Stomach smooth muscle (tissue), 2 donors: ENCODE results near the gene PTPRN2.

ENCODE experiments used
- H3K27ac ChIP-seq: one replicate; pipeline ENCODE4 v1.7.0; 2013; ENCODE audit warnings: mild to moderate bottlenecking, low read length, inconsistent platforms
- H3K27me3 ChIP-seq, 2 donors: one replicate each; pipeline ENCODE4 v1.7.0; 2013; ENCODE audit warnings: low read length in 2 of 2; ENCODE audit not compliant: insufficient read depth in 2 of 2, control insufficient read depth in 1 of 2
- H3K36me3 ChIP-seq, 2 donors: one replicate each; pipeline ENCODE4 v1.7.0; 2013; ENCODE audit warnings: low read length in 2 of 2; ENCODE audit not compliant: control insufficient read depth in 2 of 2, insufficient read depth in 2 of 2
- H3K4me1 ChIP-seq: one replicate; pipeline ENCODE4 v1.7.0; 2013; ENCODE audit warnings: low read length; ENCODE audit not compliant: control insufficient read depth, insufficient read depth
- H3K4me3 ChIP-seq, 2 donors: one replicate each; pipeline ENCODE4 v1.7.0; 2013; ENCODE audit warnings: low read length in 2 of 2
- H3K9ac ChIP-seq, 2 donors: one replicate each; pipeline ENCODE4 v1.7.0; 2013; ENCODE audit warnings: low read length in 2 of 2, mild to moderate bottlenecking in 1 of 2
- H3K9me3 ChIP-seq, 2 donors: one replicate each; pipeline ENCODE4 v1.7.0; 2013; ENCODE audit warnings: low read length in 2 of 2; ENCODE audit not compliant: control insufficient read depth in 2 of 2
- donor health status: healthy.
- donor health status: Pancreatic carcinoma.

PTPRN2 gene

DNA sequence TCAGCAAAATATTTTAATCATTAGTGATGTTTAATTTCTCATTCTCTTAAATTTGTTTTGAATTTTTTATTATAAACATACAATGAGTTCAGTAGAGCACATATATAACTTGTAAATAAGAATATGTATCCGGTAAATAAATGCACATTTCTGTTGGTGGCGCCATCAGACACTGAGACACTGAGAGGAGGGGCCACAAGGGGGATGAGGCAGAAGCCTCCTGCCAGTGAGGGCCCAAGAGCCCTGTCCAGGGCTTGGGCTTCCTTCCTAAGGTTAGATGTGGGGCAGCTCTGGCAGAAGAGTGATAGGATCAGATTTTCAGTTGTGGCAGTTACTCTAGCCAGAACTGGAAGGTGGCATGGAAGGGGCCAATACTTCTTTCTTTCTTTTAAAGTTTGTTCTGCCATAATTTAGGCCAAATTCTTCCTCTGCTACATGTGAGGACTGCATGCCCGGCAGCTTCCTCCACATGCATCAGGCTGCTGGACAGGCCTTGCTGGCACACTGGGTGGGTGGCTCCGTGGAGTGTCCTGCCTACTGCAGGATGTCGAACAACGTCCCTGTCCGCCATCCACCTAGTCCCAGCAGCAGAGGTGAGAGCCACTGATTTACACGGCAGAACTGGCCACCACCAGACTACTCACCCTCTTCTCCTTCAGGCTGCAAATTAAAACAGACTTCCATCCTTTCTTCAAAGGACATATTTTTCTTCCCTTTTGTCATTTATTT is 13.2 kb downstream of the PTPRN2 start:
- Histone ChIP-seq H3K9ac (no peak overlapping the region), H3K27ac (no peak overlapping the region), H3K4me3 (no peak overlapping the region), H3K9me3 (no peaks in the 10 kb centered on the region), H3K36me3 (no peaks in the 10 kb centered on the region), H3K4me1 (no peaks in the 10 kb centered on the region), H3K27me3 (peaks cover 5 to 12% of the 10 kb centered on the region in 2 donors)

DNA sequence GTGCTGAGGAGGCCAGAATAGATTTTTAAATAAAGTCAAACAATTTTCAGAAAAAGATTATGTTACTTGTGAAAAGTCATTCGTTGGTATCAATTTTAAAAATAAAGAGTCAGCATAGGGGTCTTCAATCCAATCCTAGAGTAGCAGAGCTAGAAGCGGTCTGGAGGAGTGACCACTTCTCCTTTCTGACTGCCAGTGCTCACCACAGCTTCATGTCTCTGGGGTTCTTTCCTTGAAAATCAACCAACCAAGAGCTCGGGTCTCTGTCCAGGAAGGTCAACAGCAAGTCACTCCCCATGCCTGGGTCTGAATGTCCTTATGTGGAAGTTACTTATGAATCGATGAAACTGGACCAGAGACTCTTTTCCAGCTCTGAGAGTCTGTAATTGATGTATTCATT is 14.3 kb downstream of the PTPRN2 start:
- no peaks in the 10 kb centered on the region for H3K4me1 ChIP-seq
- H3K27ac ChIP-seq, result no peak overlapping the region
- H3K9me3 ChIP-seq, result no peaks in the 10 kb centered on the region
- H3K9ac ChIP-seq, result no peak overlapping the region
- no peak overlapping the region for H3K4me3 ChIP-seq
- no peaks in the 10 kb centered on the region for H3K36me3 ChIP-seq
- peaks cover 10 to 21% of the 10 kb centered on the region in 2 donors for H3K27me3 ChIP-seq

DNA sequence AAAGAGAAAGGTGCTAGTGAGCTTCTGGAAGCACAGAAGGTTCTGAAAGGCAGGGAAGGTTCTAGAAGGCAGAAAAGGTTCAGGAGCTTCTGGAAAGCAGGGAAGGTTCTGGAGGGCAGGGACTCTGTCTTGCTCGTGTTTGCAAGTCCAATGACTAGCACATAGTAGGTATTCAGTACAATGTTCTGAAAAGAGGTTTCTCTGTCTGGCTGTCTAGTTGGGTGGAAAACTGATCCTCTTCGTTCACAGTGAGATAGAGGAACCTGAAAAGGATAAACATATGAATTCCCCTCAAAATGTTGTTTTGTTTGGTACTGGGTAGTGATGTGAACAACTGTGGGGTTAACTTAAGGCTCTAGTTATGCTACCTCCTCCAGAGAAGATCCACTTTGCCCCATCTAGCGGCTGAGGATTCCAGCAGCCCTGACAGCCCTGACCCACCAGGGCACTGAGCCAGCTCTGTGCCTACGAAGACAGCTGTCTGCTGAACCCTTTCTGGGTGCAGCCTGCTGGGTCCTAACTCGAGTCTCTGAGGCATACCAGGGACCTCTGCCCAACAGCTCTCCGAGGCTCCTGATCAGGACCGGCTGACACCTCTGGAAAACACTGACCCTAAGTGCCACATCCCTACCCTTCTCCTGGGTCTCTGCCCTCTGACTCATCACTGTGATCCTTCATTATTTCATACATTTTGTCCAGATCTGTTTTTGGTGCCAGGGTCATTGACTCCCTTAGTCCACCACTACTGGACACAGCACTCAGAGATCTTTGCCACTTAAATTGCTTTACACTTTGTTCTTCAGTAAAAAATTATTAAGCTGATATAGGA is 15.4 kb downstream of the PTPRN2 start:
- no peak overlapping the region for H3K27ac ChIP-seq
- no peak overlapping the region for H3K4me3 ChIP-seq
- H3K4me1 ChIP-seq, result no peaks in the 10 kb centered on the region
- no peaks in the 10 kb centered on the region for H3K36me3 ChIP-seq
- no peak overlapping the region for H3K9ac ChIP-seq
- H3K27me3 ChIP-seq, result peaks cover 10 to 28% of the 10 kb centered on the region in 2 donors
- H3K9me3 ChIP-seq, result no peaks in the 10 kb centered on the region

- Histone ChIP-seq H3K27ac (no peak overlapping the region), H3K36me3 (no peaks in the 10 kb centered on the region), H3K9me3 (no peaks in the 10 kb centered on the region), H3K4me3 (no peak overlapping the region), H3K9ac (no peak overlapping the region), H3K27me3 (peaks cover 10 to 28% of the 10 kb centered on the region in 2 donors), H3K4me1 (no peaks in the 10 kb centered on the region)
Measured at GRCh38 chr7:158570449-158571170, 17.0 kb downstream of the PTPRN2 start.

GRCh38 chr7:158569858-158570323 is 17.7 kb downstream of the PTPRN2 start:
- peaks cover 10 to 28% of the 10 kb centered on the region in 2 donors for H3K27me3 ChIP-seq
- H3K4me1 ChIP-seq, result no peaks in the 10 kb centered on the region
- no peak overlapping the region for H3K27ac ChIP-seq
- H3K36me3 ChIP-seq, result no peaks in the 10 kb centered on the region
- no peak overlapping the region for H3K9ac ChIP-seq
- no peak overlapping the region for H3K4me3 ChIP-seq
- no peaks in the 10 kb centered on the region for H3K9me3 ChIP-seq

- no peaks in the 10 kb centered on the region for H3K36me3 ChIP-seq
- H3K27ac ChIP-seq, result no peak overlapping the region
- H3K27me3 ChIP-seq, result peaks cover 10 to 28% of the 10 kb centered on the region in 2 donors
- H3K4me3 ChIP-seq, result no peak overlapping the region
- no peaks in the 10 kb centered on the region for H3K4me1 ChIP-seq
- no peaks in the 10 kb centered on the region for H3K9me3 ChIP-seq
- no peak overlapping the region for H3K9ac ChIP-seq
Measured at GRCh38 chr7:158568974-158569857, 18.4 kb downstream of the PTPRN2 start.

DNA sequence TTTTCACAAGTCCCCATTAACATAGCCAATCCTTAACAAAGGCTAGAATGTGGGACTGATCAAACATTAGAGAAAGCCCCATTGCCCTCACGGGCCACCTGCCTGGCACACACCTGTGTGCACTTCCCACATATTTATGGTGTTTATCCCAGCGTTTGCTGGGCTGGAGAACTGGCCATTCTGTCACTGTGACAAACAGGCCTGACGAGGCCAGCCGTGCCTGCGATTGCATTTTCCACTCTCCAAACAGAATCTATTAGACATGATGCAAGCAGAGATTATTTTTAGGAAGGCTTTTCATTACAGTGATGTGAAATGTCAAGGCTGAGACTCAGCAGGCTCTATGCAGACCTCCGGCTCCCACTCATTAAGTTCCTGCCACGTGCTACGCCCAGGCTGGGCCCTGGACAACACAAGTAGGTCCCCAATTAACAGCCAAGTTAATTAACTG is 20.4 kb downstream of the PTPRN2 start:
- Histone ChIP-seq H3K4me3 (no peak overlapping the region), H3K27ac (no peak overlapping the region), H3K9ac (no peak overlapping the region), H3K27me3 (peaks cover 11 to 33% of the 10 kb centered on the region in 2 donors), H3K36me3 (no peaks in the 10 kb centered on the region), H3K4me1 (no peaks in the 10 kb centered on the region), H3K9me3 (no peaks in the 10 kb centered on the region)

GRCh38 chr7:158564663-158565035 is 23.0 kb downstream of the PTPRN2 start:
- no peak overlapping the region for H3K27ac ChIP-seq
- H3K36me3 ChIP-seq, result no peaks in the 10 kb centered on the region
- no peaks in the 10 kb centered on the region for H3K9me3 ChIP-seq
- H3K4me3 ChIP-seq, result no peak overlapping the region
- no peak overlapping the region for H3K9ac ChIP-seq
- no peaks in the 10 kb centered on the region for H3K4me1 ChIP-seq
- peaks cover 10 to 22% of the 10 kb centered on the region in 2 donors for H3K27me3 ChIP-seq

GRCh38 chr7:158563911-158564662 is 23.5 kb downstream of the PTPRN2 start:
- Histone ChIP-seq H3K27ac (no peak overlapping the region), H3K9me3 (no peaks in the 10 kb centered on the region), H3K4me1 (no peaks in the 10 kb centered on the region), H3K27me3 (peaks cover 9 to 17% of the 10 kb centered on the region in 2 donors), H3K9ac (no peak overlapping the region), H3K4me3 (no peak overlapping the region), H3K36me3 (no peaks in the 10 kb centered on the region)
